ENCODE measurements around the gene TLCD3A. TPM values are rescaled to one million over a fixed set of nuclear protein-coding genes. Genes with fewer than 3 reads are reported as not detected.
"Not testable (repeated sequence)": the region's sequence is repeated elsewhere in the genome, so short reads cannot be mapped to it uniquely, and the experiment has no call there.

TLCD3A gene
- polyA plus RNA-seq, 1 donor: 26.5 TPM

DNA sequence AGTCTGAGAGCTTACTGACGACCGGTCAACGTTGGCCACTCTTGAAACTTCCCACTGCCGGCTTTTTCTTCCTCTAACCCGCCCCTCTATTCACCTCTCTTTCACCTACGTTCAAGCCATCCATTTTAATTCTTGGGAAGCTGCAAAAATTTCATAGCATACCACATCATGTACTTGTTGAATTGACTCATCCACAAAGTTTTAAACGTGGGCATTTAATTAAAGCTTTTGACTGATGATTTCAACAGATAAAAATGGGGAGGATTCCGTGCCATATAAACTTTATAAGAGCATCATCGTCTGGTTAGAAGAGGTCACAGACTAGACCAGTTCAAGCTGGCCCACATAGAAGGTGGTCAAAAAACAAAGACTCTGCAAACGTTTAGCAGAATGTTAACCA is 40.3 kb upstream of the TLCD3A start:
- peaks cover 63% of the 10 kb centered on the region for H3K36me3 ChIP-seq (ENCODE audit: control insufficient read depth, insufficient read depth, low read length)

DNA sequence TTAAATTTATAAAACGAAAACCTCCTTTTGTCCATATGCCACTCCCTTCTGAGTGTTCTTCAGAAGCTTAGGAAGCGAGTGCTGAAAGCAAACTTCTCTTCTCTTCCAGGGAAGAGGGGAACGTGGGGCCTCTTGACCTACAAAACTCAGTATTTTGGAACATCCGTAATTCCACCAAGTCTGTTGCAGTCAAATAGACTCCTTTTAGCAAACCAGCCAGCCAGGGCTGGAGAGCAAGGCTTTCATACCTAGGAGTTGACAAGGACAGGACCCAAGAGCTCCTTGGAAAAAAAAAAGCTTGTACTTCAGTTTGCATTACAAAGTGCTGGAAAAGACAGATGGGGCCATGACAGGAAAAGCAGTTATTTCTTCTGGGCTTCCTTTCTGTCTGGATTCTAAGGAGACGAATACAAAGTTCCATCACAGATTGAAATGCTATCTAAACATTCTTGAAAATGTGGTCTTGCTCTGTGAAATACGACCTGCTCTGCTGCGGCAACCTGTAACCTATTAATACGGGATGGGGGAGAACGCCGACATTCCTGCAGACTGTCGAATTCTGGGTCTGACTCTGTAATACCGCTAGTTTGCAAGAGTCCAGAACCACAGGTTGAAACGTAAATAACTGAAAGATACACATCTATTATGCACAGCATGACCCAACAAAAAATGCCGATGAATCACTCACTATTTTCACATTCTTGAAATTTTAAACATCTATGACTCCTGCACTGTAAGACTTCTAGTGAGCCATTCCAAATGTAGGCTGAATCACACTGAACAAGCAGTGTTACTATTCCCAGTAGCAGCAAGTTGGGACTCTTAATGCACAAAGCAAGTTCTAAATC is 38.4 kb upstream of the TLCD3A start:
- Histone ChIP-seq H3K4me3 (ENCODE audit: low read length) (no peak overlapping the region), H3K36me3 (ENCODE audit: control insufficient read depth, insufficient read depth, low read length) (peaks cover 71% of the 10 kb centered on the region), H3K27me3 (ENCODE audit: control insufficient read depth, insufficient read depth, low read length) (no peaks in the 10 kb centered on the region), H3K27ac (ENCODE audit: low read length) (no peak overlapping the region), H3K9me3 (ENCODE audit: control insufficient read depth, low read depth, low read length) (no peaks in the 10 kb centered on the region), H3K4me1 (ENCODE audit: control insufficient read depth, insufficient read depth, low read length) (no peaks in the 10 kb centered on the region)
- DNase-seq: no peak
- WGBS (ENCODE audit: insufficient coverage, low lambda C conversion rate): 76% methylated on average over 8 of the region's 14 CpGs

More for the DNA sequence above, 40.3 kb upstream of the TLCD3A start:
- H3K4me1 ChIP-seq (ENCODE audit: control insufficient read depth, insufficient read depth, low read length): no peaks in the 10 kb centered on the region
- no peaks in the 10 kb centered on the region for H3K9me3 ChIP-seq (ENCODE audit: control insufficient read depth, low read depth, low read length)
- DNase-seq: no peak
- H3K27me3 ChIP-seq (ENCODE audit: control insufficient read depth, insufficient read depth, low read length): no peaks in the 10 kb centered on the region
- 96% methylated on average over 7 of the region's 10 CpGs for WGBS (ENCODE audit: insufficient coverage, low lambda C conversion rate)
- H3K27ac ChIP-seq (ENCODE audit: low read length): no peak overlapping the region
- no peak overlapping the region for H3K4me3 ChIP-seq (ENCODE audit: low read length)

DNA sequence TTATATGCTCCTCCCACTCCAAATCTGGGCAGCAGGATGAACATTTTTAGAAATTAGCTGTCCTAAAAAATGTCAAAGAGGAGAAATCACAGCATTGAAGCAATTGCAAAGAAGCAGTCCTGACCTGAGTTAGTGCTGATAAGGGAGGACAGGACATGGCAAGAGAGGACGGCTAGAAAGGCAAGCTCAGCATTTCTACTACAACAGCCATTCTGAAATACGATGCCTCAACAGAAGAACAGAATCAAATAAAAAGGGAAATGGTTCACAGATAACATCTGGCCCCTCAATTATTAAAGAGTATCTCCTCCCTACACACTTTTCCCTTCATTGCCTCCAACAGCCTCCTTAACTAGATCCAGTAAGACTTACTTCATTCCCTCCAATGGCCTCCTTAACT is 36.0 kb upstream of the TLCD3A start:
- no peak overlapping the region for H3K27ac ChIP-seq (ENCODE audit: low read length)
- no peak overlapping the region for H3K4me3 ChIP-seq (ENCODE audit: low read length)
- H3K4me1 ChIP-seq (ENCODE audit: control insufficient read depth, insufficient read depth, low read length): no peaks in the 10 kb centered on the region
- 80% methylated on average over 1 of the region's 2 CpGs for WGBS (ENCODE audit: insufficient coverage, low lambda C conversion rate)
- no peak for DNase-seq
- H3K36me3 ChIP-seq (ENCODE audit: control insufficient read depth, insufficient read depth, low read length): peaks cover 58% of the 10 kb centered on the region
- H3K9me3 ChIP-seq (ENCODE audit: control insufficient read depth, low read depth, low read length): no peaks in the 10 kb centered on the region
- no peaks in the 10 kb centered on the region for H3K27me3 ChIP-seq (ENCODE audit: control insufficient read depth, insufficient read depth, low read length)

GRCh38 chr17:697682-698081 is 34.7 kb upstream of the TLCD3A start:
- H3K27me3 ChIP-seq (ENCODE audit: control insufficient read depth, insufficient read depth, low read length): no peaks in the 10 kb centered on the region
- no peak overlapping the region for H3K27ac ChIP-seq (ENCODE audit: low read length)
- WGBS (ENCODE audit: insufficient coverage, low lambda C conversion rate): no CpG with 5 or more reads among the region's 8 CpGs
- H3K4me1 ChIP-seq (ENCODE audit: control insufficient read depth, insufficient read depth, low read length): no peaks in the 10 kb centered on the region
- H3K9me3 ChIP-seq (ENCODE audit: control insufficient read depth, low read depth, low read length): no peaks in the 10 kb centered on the region
- peaks cover 55% of the 10 kb centered on the region for H3K36me3 ChIP-seq (ENCODE audit: control insufficient read depth, insufficient read depth, low read length)
- no peak overlapping the region for H3K4me3 ChIP-seq (ENCODE audit: low read length)
- DNase-seq: no peak

DNA sequence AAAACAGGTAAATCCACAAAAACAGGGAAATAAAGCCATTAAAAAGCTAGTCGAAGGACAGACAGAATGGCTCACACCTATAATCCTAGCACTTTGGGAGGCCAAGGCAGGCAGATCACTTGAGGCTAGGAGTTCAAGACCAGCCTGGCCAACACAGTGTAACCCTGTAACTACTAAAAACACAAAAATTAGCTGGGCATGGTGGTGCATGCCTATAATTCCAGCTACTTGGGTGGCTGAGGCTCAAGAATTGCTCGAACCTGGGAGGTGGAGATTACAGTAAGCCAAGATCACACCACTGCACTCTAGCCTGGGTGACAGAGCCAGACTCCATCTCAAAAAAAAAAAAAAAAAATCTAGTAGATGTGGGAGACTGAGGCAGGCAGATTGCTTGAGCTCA is 34.3 kb upstream of the TLCD3A start:
- H3K4me1 ChIP-seq (ENCODE audit: control insufficient read depth, insufficient read depth, low read length); DNase-seq; H3K9me3 ChIP-seq (ENCODE audit: control insufficient read depth, low read depth, low read length); H3K27me3 ChIP-seq (ENCODE audit: control insufficient read depth, insufficient read depth, low read length); H3K27ac ChIP-seq (ENCODE audit: low read length); H3K4me3 ChIP-seq (ENCODE audit: low read length): not testable (repeated sequence)
- no CpG with 5 or more reads among the region's 2 CpGs for WGBS (ENCODE audit: insufficient coverage, low lambda C conversion rate)
- peaks cover 53% of the 10 kb centered on the region for H3K36me3 ChIP-seq (ENCODE audit: control insufficient read depth, insufficient read depth, low read length)

DNA sequence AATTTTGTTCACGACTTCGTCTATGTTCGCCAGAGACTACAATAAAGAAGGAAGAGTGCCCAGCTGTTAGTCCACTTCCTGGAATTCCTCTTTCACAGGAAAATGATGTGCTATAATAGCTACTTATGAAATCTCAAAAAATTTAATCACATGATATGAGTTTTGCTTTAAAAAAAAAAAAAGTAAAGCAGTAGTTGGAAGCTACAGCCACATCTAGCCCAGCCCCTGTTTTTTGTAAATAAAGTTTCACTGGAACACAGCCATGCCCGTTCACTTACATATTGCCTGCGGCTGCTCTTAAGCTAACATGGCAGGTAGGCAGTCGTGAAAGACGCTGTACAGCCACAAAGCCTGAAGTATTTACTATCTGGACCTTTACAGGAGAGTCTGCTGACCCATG is 33.1 kb upstream of the TLCD3A start:
- Histone ChIP-seq H3K4me1 (ENCODE audit: control insufficient read depth, insufficient read depth, low read length) (no peaks in the 10 kb centered on the region), H3K36me3 (ENCODE audit: control insufficient read depth, insufficient read depth, low read length) (peaks cover 45% of the 10 kb centered on the region), H3K27ac (ENCODE audit: low read length) (no peak overlapping the region), H3K27me3 (ENCODE audit: control insufficient read depth, insufficient read depth, low read length) (no peaks in the 10 kb centered on the region), H3K4me3 (ENCODE audit: low read length) (no peak overlapping the region), H3K9me3 (ENCODE audit: control insufficient read depth, low read depth, low read length) (no peaks in the 10 kb centered on the region)
- no peak for DNase-seq
- 100% methylated on average over 3 of the region's 7 CpGs for WGBS (ENCODE audit: insufficient coverage, low lambda C conversion rate)

- WGBS (ENCODE audit: insufficient coverage, low lambda C conversion rate): no CpG with 5 or more reads among the region's 1 CpG
- Histone ChIP-seq H3K36me3 (ENCODE audit: control insufficient read depth, insufficient read depth, low read length) (peaks cover 36% of the 10 kb centered on the region), H3K4me3 (ENCODE audit: low read length) (no peak overlapping the region), H3K27me3 (ENCODE audit: control insufficient read depth, insufficient read depth, low read length) (no peaks in the 10 kb centered on the region), H3K9me3 (ENCODE audit: control insufficient read depth, low read depth, low read length) (no peaks in the 10 kb centered on the region), H3K4me1 (ENCODE audit: control insufficient read depth, insufficient read depth, low read length) (peaks cover 5% of the 10 kb centered on the region), H3K27ac (ENCODE audit: low read length) (no peak overlapping the region)
- no peak for DNase-seq
Measured at GRCh38 chr17:700504-701094, 31.8 kb upstream of the TLCD3A start.

DNA sequence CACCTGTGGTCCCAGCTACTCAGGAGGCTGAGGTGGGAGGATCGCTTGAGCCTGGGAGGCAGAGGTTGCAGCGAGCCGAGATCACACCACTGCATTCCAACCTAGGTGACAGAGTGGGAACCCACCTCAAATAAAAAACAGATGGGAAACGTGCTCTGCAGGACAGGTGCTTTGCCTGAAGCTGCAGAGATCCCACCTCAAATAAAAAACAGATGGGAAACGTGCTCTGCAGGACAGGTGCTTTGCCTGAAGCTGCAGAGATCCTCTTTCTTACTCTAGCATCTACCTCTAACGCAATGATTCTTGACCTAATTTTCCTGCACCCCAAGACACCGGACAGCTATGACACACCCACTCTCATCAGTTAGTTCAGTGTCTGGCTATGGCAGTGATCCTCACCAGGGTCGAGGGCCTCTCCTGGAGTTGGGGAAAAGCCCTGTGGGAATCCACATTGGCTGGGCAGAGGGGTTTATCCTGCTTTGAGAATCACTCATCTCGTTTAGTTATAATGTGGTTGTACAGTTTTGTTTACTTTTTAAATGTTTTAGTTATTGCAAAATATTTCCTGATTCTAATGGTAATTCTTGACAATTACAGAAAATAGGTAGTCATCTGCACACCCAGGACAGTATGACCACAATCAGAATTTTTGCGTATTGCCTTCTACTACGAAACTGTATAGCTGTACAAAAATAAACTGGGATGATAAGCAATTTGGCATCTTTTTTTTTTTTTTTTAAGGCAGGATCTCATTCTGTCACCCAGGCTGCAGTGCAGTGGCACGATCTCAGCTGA is 29.1 kb upstream of the TLCD3A start:
- WGBS (ENCODE audit: insufficient coverage, low lambda C conversion rate): 100% methylated on average over 1 of the region's 12 CpGs
- no peaks in the 10 kb centered on the region for H3K27me3 ChIP-seq (ENCODE audit: control insufficient read depth, insufficient read depth, low read length)
- no peak overlapping the region for H3K27ac ChIP-seq (ENCODE audit: low read length)
- no peak for DNase-seq
- no peak overlapping the region for H3K4me3 ChIP-seq (ENCODE audit: low read length)
- H3K4me1 ChIP-seq (ENCODE audit: control insufficient read depth, insufficient read depth, low read length): peaks cover 7% of the 10 kb centered on the region
- H3K9me3 ChIP-seq (ENCODE audit: control insufficient read depth, low read depth, low read length): no peaks in the 10 kb centered on the region
- peaks cover 20% of the 10 kb centered on the region for H3K36me3 ChIP-seq (ENCODE audit: control insufficient read depth, insufficient read depth, low read length)

DNA sequence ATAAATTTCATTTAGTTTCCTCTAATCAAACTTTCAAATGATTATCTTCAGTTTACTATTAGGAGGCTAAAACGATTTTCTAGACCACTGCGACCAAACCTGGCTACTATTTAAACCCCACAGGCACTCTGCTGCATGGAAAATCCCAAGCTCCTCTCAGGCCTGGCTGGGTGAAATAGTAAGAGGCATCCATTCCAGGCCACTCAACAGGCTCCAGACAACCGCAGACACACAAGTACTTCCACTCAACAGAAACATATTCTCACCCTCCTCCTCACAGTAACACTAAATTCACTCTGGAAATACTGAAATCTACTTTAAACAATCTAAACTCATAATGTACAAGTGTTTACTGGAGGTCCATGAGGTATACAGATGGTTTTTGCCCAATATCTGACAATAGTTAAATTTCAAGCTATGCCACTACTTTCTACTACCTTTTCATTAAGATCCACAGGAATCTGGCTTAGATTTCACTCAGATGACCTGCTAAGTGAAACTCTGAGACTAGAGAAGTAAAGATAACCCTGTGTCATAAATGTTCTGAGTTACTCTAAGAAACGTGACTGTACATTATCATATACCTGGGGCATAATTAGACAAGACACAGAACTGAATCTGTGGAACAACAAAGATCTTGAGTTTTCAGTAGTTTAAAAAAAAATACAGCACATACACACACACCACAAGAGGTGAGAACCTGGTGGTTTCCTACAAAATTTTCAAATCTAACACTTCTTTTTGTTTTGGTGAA is 28.1 kb upstream of the TLCD3A start:
- DNase-seq: no peak
- H3K27me3 ChIP-seq (ENCODE audit: control insufficient read depth, insufficient read depth, low read length): no peaks in the 10 kb centered on the region
- 100% methylated on average over 1 of the region's 4 CpGs for WGBS (ENCODE audit: insufficient coverage, low lambda C conversion rate)
- H3K27ac ChIP-seq (ENCODE audit: low read length): no peak overlapping the region
- H3K4me3 ChIP-seq (ENCODE audit: low read length): no peak overlapping the region
- no peaks in the 10 kb centered on the region for H3K9me3 ChIP-seq (ENCODE audit: control insufficient read depth, low read depth, low read length)
- peaks cover 7% of the 10 kb centered on the region for H3K4me1 ChIP-seq (ENCODE audit: control insufficient read depth, insufficient read depth, low read length)
- peaks cover 27% of the 10 kb centered on the region for H3K36me3 ChIP-seq (ENCODE audit: control insufficient read depth, insufficient read depth, low read length)

DNA sequence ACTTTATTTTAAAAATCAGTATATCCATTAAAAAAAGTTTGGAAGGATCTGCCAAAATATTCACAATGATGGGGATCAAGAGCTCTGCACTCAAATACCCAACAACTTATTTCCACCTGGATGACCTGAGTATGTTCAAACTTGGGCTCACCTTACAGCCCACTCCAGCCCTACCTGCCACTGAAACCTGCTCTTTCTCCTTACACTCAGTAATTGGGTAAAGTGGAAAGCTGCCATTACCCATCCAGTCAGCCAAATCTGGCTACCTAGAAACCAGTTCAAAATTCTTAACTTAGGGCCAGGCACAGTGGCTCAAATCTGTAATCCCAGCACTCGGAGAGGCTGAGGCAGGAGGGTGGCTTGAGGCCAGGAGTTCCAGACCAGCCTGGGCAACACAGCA is 27.4 kb upstream of the TLCD3A start:
- H3K4me3 ChIP-seq (ENCODE audit: low read length): no peak overlapping the region
- H3K36me3 ChIP-seq (ENCODE audit: control insufficient read depth, insufficient read depth, low read length): peaks cover 33% of the 10 kb centered on the region
- no CpG with 5 or more reads among the region's 1 CpG for WGBS (ENCODE audit: insufficient coverage, low lambda C conversion rate)
- no peak for DNase-seq
- H3K4me1 ChIP-seq (ENCODE audit: control insufficient read depth, insufficient read depth, low read length): peaks cover 7% of the 10 kb centered on the region
- H3K27ac ChIP-seq (ENCODE audit: low read length): no peak overlapping the region
- H3K27me3 ChIP-seq (ENCODE audit: control insufficient read depth, insufficient read depth, low read length): no peaks in the 10 kb centered on the region
- no peaks in the 10 kb centered on the region for H3K9me3 ChIP-seq (ENCODE audit: control insufficient read depth, low read depth, low read length)
